B cell (primary cell): ENCODE measurements around the gene TNMD. TPM values are rescaled to one million over a fixed set of nuclear protein-coding genes. Genes with fewer than 3 reads are reported as not detected.

ENCODE experiments used
- ATAC-seq: fragments of 200-7000 bp; cut with Tn5 transposase; one replicate; pipeline ENCODE4 v1.10.0; 2021; ENCODE audit warnings: low read depth, mild to moderate bottlenecking, moderate number of reproducible peaks, moderate library complexity
- CTCF ChIA-PET: fragments of 350-600 bp; sonication (Branson Sonifier 250); formaldehyde crosslinking; loops from one replicate; lab custom pipeline; 2021; ENCODE audit warnings: antibody characterized with exemption, inconsistent platforms; lab: Charles Lee
- POLR2A ChIA-PET: fragments of 350-600 bp; sonication (Branson Sonifier 250); formaldehyde crosslinking; loops from one replicate; lab custom pipeline; 2021; ENCODE audit warnings: antibody characterized with exemption; lab: Charles Lee
- DNase-seq: peaks from one replicate; pipeline ENCODE4 v3.0.0; 2013
- H2AFZ ChIP-seq: 2 replicates; pipeline ENCODE4 v1.6.1; 2012; ENCODE audit warnings: mild to moderate bottlenecking, low read depth, low read length; ENCODE audit not compliant: insufficient read depth, poor library complexity, severe bottlenecking
- H3K27ac ChIP-seq, 2 donors: 1 replicate in 1 of 2; 2 replicates in 1 of 2; pipeline ENCODE4 v1.5.1; 2012 to 2013; ENCODE audit warnings: low read length in 2 of 2, mild to moderate bottlenecking in 2 of 2, moderate library complexity in 1 of 2
- H3K27me3 ChIP-seq, 4 experiments: fragments of 200-600 bp in 1 of 4; sonication (generic) in 1 of 4; replicated peaks in 1 of 4; 1 replicate in 2 of 4; 2 replicates in 2 of 4; pipeline versions ENCODE4 v1.6.1 to v1.7.0; 2013 to 2016; ENCODE audit warnings: low read length in 3 of 4, mild to moderate bottlenecking in 2 of 4, mixed read lengths in 1 of 4, moderate library complexity in 1 of 4; ENCODE audit not compliant: insufficient read depth in 4 of 4, control insufficient read depth in 3 of 4; ENCODE audit errors: control extremely low read depth in 1 of 4
- H3K36me3 ChIP-seq, 2 experiments: replicated peaks in 1 of 2; 1 replicate in 1 of 2; 2 replicates in 1 of 2; pipeline versions ENCODE4 v1.6.1 to v1.7.1; 2013; ENCODE audit warnings: low read length in 1 of 2; ENCODE audit not compliant: insufficient read depth in 2 of 2, control insufficient read depth in 1 of 2; ENCODE audit errors: control extremely low read depth in 1 of 2, extremely low read depth in 1 of 2
- H3K4me1 ChIP-seq, 2 donors: fragments of 200-600 bp in 1 of 2; sonication (generic) in 1 of 2; 1 replicate in 1 of 2; 2 replicates in 1 of 2; pipeline versions ENCODE4 v1.5.1 to v1.6.1; 2013 to 2017; ENCODE audit warnings: low read length in 2 of 2; ENCODE audit not compliant: control insufficient read depth in 2 of 2, insufficient read depth in 2 of 2
- H3K4me2 ChIP-seq: replicated peaks from 2 replicates; pipeline ENCODE3; 2012; ENCODE audit warnings: mild to moderate bottlenecking, low read depth, low read length; ENCODE audit not compliant: poor library complexity, severe bottlenecking
- H3K4me3 ChIP-seq, 5 experiments: fragments of 200-600 bp in 1 of 5; sonication (generic) in 1 of 5; 1 replicate in 3 of 5; 2 replicates in 2 of 5; pipeline versions ENCODE4 v1.5.1 to v1.7.0; 2011 to 2016; ENCODE audit warnings: low read length in 4 of 5, mild to moderate bottlenecking in 4 of 5, low read depth in 2 of 5, control low read depth in 1 of 5, moderate library complexity in 1 of 5; ENCODE audit not compliant: insufficient read depth in 1 of 5; ENCODE audit errors: control extremely low read depth in 1 of 5, extremely low read depth in 1 of 5
- H3K79me2 ChIP-seq: fragments of 200-600 bp; sonication (generic); one replicate; pipeline ENCODE4 v1.6.0; 2016; ENCODE audit warnings: low read length; ENCODE audit not compliant: control insufficient read depth, insufficient read depth
- H3K9ac ChIP-seq: fragments of 200-600 bp; sonication (generic); 2 replicates; pipeline ENCODE4 v1.6.1; 2017; ENCODE audit warnings: mild to moderate bottlenecking, low read length, moderate library complexity
- H3K9me3 ChIP-seq, 3 donors: one replicate each; pipeline versions ENCODE4 v1.6.1 to v1.7.1; 2013; ENCODE audit warnings: low read length in 2 of 3; ENCODE audit not compliant: control insufficient read depth in 2 of 3, insufficient read depth in 1 of 3; ENCODE audit errors: control extremely low read depth in 1 of 3
- H4K20me1 ChIP-seq: 2 replicates; pipeline ENCODE4 v1.6.0; 2012; ENCODE audit warnings: mild to moderate bottlenecking, low read length; ENCODE audit not compliant: insufficient read depth, control insufficient read depth, poor library complexity, severe bottlenecking
- H3K27ac Mint-ChIP-seq: one replicate; pipeline ENCODE4 v1.8.0; 2021; ENCODE audit warnings: mixed read lengths
- H3K27me3 Mint-ChIP-seq: one replicate; pipeline ENCODE4 v1.8.0; 2021; ENCODE audit warnings: mixed read lengths
- H3K4me1 Mint-ChIP-seq: one replicate; pipeline ENCODE4 v1.8.0; 2021; ENCODE audit warnings: mixed read lengths
- H3K4me3 Mint-ChIP-seq: one replicate; pipeline ENCODE4 v1.8.0; 2021; ENCODE audit warnings: mixed read lengths
- H3K9me3 Mint-ChIP-seq: one replicate; pipeline ENCODE4 v1.8.0; 2022; ENCODE audit warnings: mixed read lengths; ENCODE audit not compliant: insufficient read depth
- CTCF ChIP-seq: fragments of 200-600 bp; IDR thresholded peaks from one replicate; pipeline ENCODE4 v1.8.0; 2022; ENCODE audit warnings: antibody characterized with exemption, mild to moderate bottlenecking
- EZH2 ChIP-seq: IDR thresholded peaks from 2 replicates; pipeline ENCODE4 v1.6.1; 2012; ENCODE audit warnings: borderline replicate concordance, low read depth, mild to moderate bottlenecking, moderate library complexity, low read length; ENCODE audit not compliant: insufficient read depth, poor library complexity, severe bottlenecking
- WGBS: methylation state at CpG from one replicate; pipeline ENCODE4 v1.1.5; 2013; ENCODE audit warnings: missing lambda C conversion rate; ENCODE audit not compliant: insufficient coverage; 5-methylcytosine and 5-hydroxymethylcytosine counted together
- intact Hi-C: fragments of 100-400 bp; cut with micrococcal nuclease; formaldehyde crosslinking; loops from one replicate; pipeline ENCODE4 v1.10.0; 2022
- polyA plus RNA-seq: library from polyadenylated mRNA; depleted of rRNA; stranded (reverse); fragments of >200 nt; gene quantifications from 2 replicates; pipeline ENCODE4 v1.2.3, GENCODE V29; 2012
- total RNA-seq, 2 donors: library from RNA; stranded (reverse); fragments of 120-200 nt in 1 of 2; gene quantifications; 1 replicate in 1 of 2; 2 replicates in 1 of 2; pipeline versions ENCODE4 v1.2.3 to v1.2.4, GENCODE V29; 2013 to 2022

The TNMD gene
- total and polyA plus RNA-seq, 2 donors (not counting 1 experiment from before 2014, with no cell fraction given): not detected

GRCh38 chrX:100599456-100599855 lies 14.7 kb downstream of the TNMD start:
- Mint-ChIP-seq H3K4me1 (peaks cover 7% of the 10 kb centered on the region), H3K27me3 (peaks cover 13% of the 10 kb centered on the region), H3K27ac (no peak overlapping the region), H3K9me3 (no peaks in the 10 kb centered on the region), H3K4me3 (no peak overlapping the region)
- peaks cover 0 to 3% (median 0%) of the 10 kb centered on the region in 4 experiments for H3K27me3 ChIP-seq
- H3K4me2 ChIP-seq: no peak overlapping the region
- H3K9me3 ChIP-seq: no peaks in the 10 kb centered on the region
- WGBS: no CpG with 5 or more reads among the region's 9 CpGs
- H3K4me1 ChIP-seq: peaks cover 0 to 5% of the 10 kb centered on the region in 2 donors
- ATAC-seq (no peak), DNase-seq (no peak)
- no peak overlapping the region for H3K27ac ChIP-seq
- H3K36me3 ChIP-seq: no peaks in the 10 kb centered on the region
- TF ChIP-seq CTCF: no peak
- TF ChIP-seq EZH2: no peak
- intact Hi-C loops: no loop called here
- no peaks in the 10 kb centered on the region for H3K79me2 ChIP-seq
- POLR2A ChIA-PET: no interaction called here
- no peak overlapping the region for H2AFZ ChIP-seq
- CTCF ChIA-PET: no interaction called here
- no peak overlapping the region for H3K9ac ChIP-seq
- H3K4me3 ChIP-seq: no peak overlapping the region
- no peaks in the 10 kb centered on the region for H4K20me1 ChIP-seq

GRCh38 chrX:100600340-100600739 lies 15.6 kb downstream of the TNMD start:
- no peak overlapping the region for H3K27ac ChIP-seq
- ATAC-seq: no peak
- peaks cover 7% of the 10 kb centered on the region for H3K4me1 Mint-ChIP-seq
- intact Hi-C loops: no loop called here
- H3K79me2 ChIP-seq: no peaks in the 10 kb centered on the region
- no peak overlapping the region for H3K9ac ChIP-seq
- peaks cover 0 to 3% (median 0%) of the 10 kb centered on the region in 4 experiments for H3K27me3 ChIP-seq
- peaks cover 0 to 5% of the 10 kb centered on the region in 2 donors for H3K4me1 ChIP-seq
- no peaks in the 10 kb centered on the region for H3K36me3 ChIP-seq
- H3K9me3 Mint-ChIP-seq: no peaks in the 10 kb centered on the region
- H3K4me3 ChIP-seq: no peak overlapping the region
- DNase-seq: no peak
- no peaks in the 10 kb centered on the region for H3K9me3 ChIP-seq
- peaks cover 11% of the 10 kb centered on the region for H3K27me3 Mint-ChIP-seq
- H3K4me3 Mint-ChIP-seq: no peak overlapping the region
- no peak for TF ChIP-seq EZH2
- TF ChIP-seq CTCF: no peak
- POLR2A ChIA-PET: no interaction called here
- no peak overlapping the region for H2AFZ ChIP-seq
- no peak overlapping the region for H3K4me2 ChIP-seq
- H4K20me1 ChIP-seq: no peaks in the 10 kb centered on the region
- CTCF ChIA-PET: no interaction called here
- H3K27ac Mint-ChIP-seq: no peak overlapping the region
